HepG2 (cell line): ENCODE results near the gene STC2. TPM values are rescaled to one million over a fixed set of nuclear protein-coding genes. Genes with fewer than 3 reads are reported as not detected.

ENCODE experiments used
- ATF5 ChIP-seq: sonication (generic); formaldehyde crosslinking; IDR thresholded peaks from 2 replicates; pipeline ENCODE4 v1.4.0; 2020; ENCODE audit warnings: mild to moderate bottlenecking, low read depth, missing genetic modification reagents
- GATAD2A ChIP-seq: IDR thresholded peaks from 2 replicates; pipeline ENCODE4 v1.6.1; 2016
- KAT8 ChIP-seq: IDR thresholded peaks from 2 replicates; pipeline ENCODE4 v1.6.1; 2016; ENCODE audit warnings: missing genetic modification reagents, missing compliant biosample characterization
- KLF15 ChIP-seq: sonication (generic); formaldehyde crosslinking; IDR thresholded peaks from 2 replicates; pipeline ENCODE4 v1.8.1; 2023; ENCODE audit warnings: borderline replicate concordance, mild to moderate bottlenecking, inconsistent platforms, missing genetic modification reagents, mixed read lengths
- MAF1 ChIP-seq: sonication (generic); formaldehyde crosslinking; IDR thresholded peaks from 2 replicates; pipeline ENCODE4 v1.5.0; 2020; ENCODE audit warnings: missing genetic modification reagents, borderline replicate concordance
- MEIS2 ChIP-seq: sonication (generic); formaldehyde crosslinking; IDR thresholded peaks from 2 replicates; pipeline ENCODE4 v1.9.0; 2021; ENCODE audit warnings: mild to moderate bottlenecking, missing genetic modification reagents
- NCOA5 ChIP-seq: sonication (generic); formaldehyde crosslinking; IDR thresholded peaks from 2 replicates; pipeline ENCODE4 v1.4.0; 2020; ENCODE audit warnings: missing genetic modification reagents
- PAX8 ChIP-seq: sonication (generic); formaldehyde crosslinking; IDR thresholded peaks from 2 replicates; pipeline ENCODE4 v1.8.0; 2022; ENCODE audit warnings: mild to moderate bottlenecking, missing genetic modification reagents, borderline replicate concordance
- PRDM15 ChIP-seq: sonication (generic); formaldehyde crosslinking; IDR thresholded peaks from 2 replicates; pipeline ENCODE4 v1.4.0; 2020; ENCODE audit warnings: missing genetic modification reagents
- SALL1 ChIP-seq: sonication (generic); formaldehyde crosslinking; IDR thresholded peaks from 2 replicates; pipeline ENCODE4 v1.8.0; 2022; ENCODE audit warnings: mild to moderate bottlenecking, missing genetic modification reagents
- SRF ChIP-seq: IDR thresholded peaks from 2 replicates; pipeline ENCODE4 v1.6.1; 2011; ENCODE audit warnings: mild to moderate bottlenecking, low read depth, low read length, moderate library complexity
- ZEB1 ChIP-seq: IDR thresholded peaks from 2 replicates; pipeline ENCODE4 v1.6.1; 2012; ENCODE audit warnings: mild to moderate bottlenecking, low read depth, inconsistent platforms; ENCODE audit not compliant: insufficient replicate concordance
- ZFP91 ChIP-seq: sonication (generic); formaldehyde crosslinking; IDR thresholded peaks from 2 replicates; pipeline ENCODE4 v1.9.0; 2022; ENCODE audit warnings: missing genetic modification reagents, mild to moderate bottlenecking, borderline replicate concordance
- ZNF451 ChIP-seq: sonication (generic); formaldehyde crosslinking; IDR thresholded peaks from 2 replicates; pipeline ENCODE4 v1.5.0; 2020; ENCODE audit warnings: mild to moderate bottlenecking, missing genetic modification reagents
- ZNF496 ChIP-seq: sonication (generic); formaldehyde crosslinking; IDR thresholded peaks from 2 replicates; pipeline ENCODE4 v1.8.1; 2023; ENCODE audit warnings: mild to moderate bottlenecking, moderate library complexity, missing genetic modification reagents; ENCODE audit not compliant: insufficient replicate concordance
- ZNF512B ChIP-seq: sonication (generic); formaldehyde crosslinking; IDR thresholded peaks from 2 replicates; pipeline ENCODE4 v1.5.1; 2020; ENCODE audit warnings: missing genetic modification reagents, mild to moderate bottlenecking, borderline replicate concordance
- ZNF572 ChIP-seq: sonication (generic); formaldehyde crosslinking; IDR thresholded peaks from 2 replicates; pipeline ENCODE4 v1.5.1; 2020; ENCODE audit warnings: mild to moderate bottlenecking, missing genetic modification reagents
- ZNF703 ChIP-seq: sonication (generic); formaldehyde crosslinking; IDR thresholded peaks from 2 replicates; pipeline ENCODE4 v1.5.1; 2020; ENCODE audit warnings: missing genetic modification reagents, mild to moderate bottlenecking, moderate library complexity, borderline replicate concordance
- ZNF780A ChIP-seq: sonication (generic); formaldehyde crosslinking; IDR thresholded peaks from 2 replicates; pipeline ENCODE4 v1.8.0; 2022; ENCODE audit warnings: mild to moderate bottlenecking, missing genetic modification reagents, moderate library complexity
- ZNF841 ChIP-seq: sonication (generic); formaldehyde crosslinking; IDR thresholded peaks from 2 replicates; pipeline ENCODE4 v1.8.1; 2023; ENCODE audit warnings: missing genetic modification reagents, borderline replicate concordance
- ZSCAN30 ChIP-seq: sonication (generic); formaldehyde crosslinking; IDR thresholded peaks from 2 replicates; pipeline ENCODE4 v1.5.0; 2020; ENCODE audit warnings: mild to moderate bottlenecking, missing genetic modification reagents
- polyA plus RNA-seq, 8 experiments: library from polyadenylated mRNA; depleted of rRNA in 3 of 8; stranded (reverse) in 7 of 8; unstranded in 1 of 8; fragments of >200 nt; fragmentation: Illumina TruSeq in 4 of 8; extraction: Trizol in 4 of 8; gene quantifications; 2 replicates each; pipeline versions ENCODE4 v1.2.1 to v1.2.3, GENCODE V29; 2011 to 2016; ENCODE audit warnings: low read depth in 4 of 8, missing spikeins in 1 of 8, mixed read lengths in 1 of 8; ENCODE audit not compliant: insufficient read depth in 1 of 8
- total RNA-seq, 5 experiments: library from RNA; depleted of rRNA; stranded (reverse); fragments of >200 nt; fragmentation: Illumina TruSeq; extraction: Trizol; gene quantifications; 2 replicates each; pipeline ENCODE4 v1.2.3, GENCODE V29; 2016; ENCODE audit warnings: low read depth in 1 of 5

STC2 gene
- total and polyA plus RNA-seq, 2 of the 13 experiments (the other 11 are each of a cell fraction or from before 2014, with no cell fraction given) = 27.1 to 69.2 TPM

GRCh38 chr5:173304591-173304988 lies 23.6 kb downstream of the STC2 start (continued):
- TF ChIP-seq PRDM15 (CRISPR knock-in tag) (no peak), MEIS2 (CRISPR knock-in tag) (peak; percentile 34; the same call in 1 of the 2 replicates), ZFP91 (CRISPR knock-in tag) (no peak), ZSCAN30 (CRISPR knock-in tag) (no peak), SRF (no peak), ZNF496 (no peak), ZNF703 (CRISPR knock-in tag) (no peak), ZNF512B (CRISPR knock-in tag) (0 out of 2 replicates have a peak, but pooled peaks have one; percentile 7), ZEB1 (no peak), ZNF572 (CRISPR knock-in tag) (no peak), PAX8 (no peak), KLF15 (CRISPR knock-in tag) (no peak), KAT8 (CRISPR knock-in tag) (0 out of 2 replicates have a peak, but pooled peaks have one; percentile 42), ZNF841 (CRISPR knock-in tag) (no peak), GATAD2A (CRISPR knock-in tag) (peak; percentile 36), SALL1 (CRISPR knock-in tag) (peak; percentile 61; the same call in 1 of the 2 replicates), MAF1 (CRISPR knock-in tag) (no peak), ZNF451 (CRISPR knock-in tag) (no peak), ZNF780A (CRISPR knock-in tag) (no peak), NCOA5 (no peak), ATF5 (CRISPR knock-in tag) (no peak)
